GM11168 (cell line): ENCODE data around the gene LAMB4.

Source experiments
- in situ Hi-C: fragments of 300-500 bp; cut with MboI; formaldehyde crosslinking; loops from one replicate; pipeline ENCODE4 v1.12.0; 2022; ENCODE audit warnings: low sequenced_read_pairs; ENCODE audit not compliant: unreplicated experiment

LAMB4 gene

GRCh38 chr7:108130261-108130660, at the start of gene LAMB4:
Gene LAMB4 (minus strand): TSS chr7:108130361. CDS start chr7:108123164, 7,197 bp downstream.
- in situ Hi-C loops: no loop called here

GRCh38 chr7:108178398-108178797, 48.2 kb upstream of the LAMB4 start:
- in situ Hi-C loops: no loop called here

GRCh38 chr7:108171164-108171563, 41.0 kb upstream of the LAMB4 start:
- in situ Hi-C loops: no loop called here

- in situ Hi-C loops: no loop called here
Observed at GRCh38 chr7:108170251-108170650, 40.1 kb upstream of the LAMB4 start.

- in situ Hi-C loops: no loop called here
Observed at GRCh38 chr7:108167460-108167859, 37.3 kb upstream of the LAMB4 start.

GRCh38 chr7:108166687-108167086, 36.5 kb upstream of the LAMB4 start:
- in situ Hi-C loops: no loop called here

GRCh38 chr7:108165723-108166122, 35.6 kb upstream of the LAMB4 start:
- in situ Hi-C loops: no loop called here

GRCh38 chr7:108164946-108165345, 34.8 kb upstream of the LAMB4 start:
- in situ Hi-C loops: no loop called here

GRCh38 chr7:108164342-108164741, 34.2 kb upstream of the LAMB4 start:
- in situ Hi-C loops: no loop called here

GRCh38 chr7:108158776-108159175, 28.6 kb upstream of the LAMB4 start:
- in situ Hi-C loops: no loop called here

- in situ Hi-C loops: no loop called here
Observed at GRCh38 chr7:108157606-108158335, 27.6 kb upstream of the LAMB4 start.

GRCh38 chr7:108156897-108157605, 26.9 kb upstream of the LAMB4 start:
- in situ Hi-C loops: no loop called here

- in situ Hi-C loops: no loop called here
Observed at GRCh38 chr7:108152198-108152597, 22.0 kb upstream of the LAMB4 start.

- in situ Hi-C loops: no loop called here
Observed at GRCh38 chr7:108149908-108150307, 19.7 kb upstream of the LAMB4 start.

- in situ Hi-C loops: no loop called here
Observed at GRCh38 chr7:108149119-108149518, 19.0 kb upstream of the LAMB4 start.

GRCh38 chr7:108147031-108147563, 16.9 kb upstream of the LAMB4 start:
- in situ Hi-C loops: no loop called here

- in situ Hi-C loops: no loop called here
Observed at GRCh38 chr7:108146070-108146842, 16.1 kb upstream of the LAMB4 start.

GRCh38 chr7:108145401-108145800, 15.2 kb upstream of the LAMB4 start:
- in situ Hi-C loops: no loop called here

- in situ Hi-C loops: no loop called here
Observed at GRCh38 chr7:108144931-108145330, 14.8 kb upstream of the LAMB4 start.

- in situ Hi-C loops: no loop called here
Observed at GRCh38 chr7:108143658-108144420, 13.7 kb upstream of the LAMB4 start.
